SW480 (cell line): ENCODE results near the gene PALM.

Source experiments
- DNase-seq: peaks from one replicate; pipeline ENCODE4 v3.0.0-alpha.2; 2016; ENCODE audit warnings: low spot score

PALM gene

GRCh38 chr19:752652-753517 is 44.1 kb downstream of the PALM start:
- peak; percentile 95 for DNase-seq

- no peak for DNase-seq
Observed at GRCh38 chr19:754530-754929, 45.8 kb downstream of the PALM start.

- no peak for DNase-seq
Observed at GRCh38 chr19:755063-755462, 46.3 kb downstream of the PALM start.

- peak; percentile 39 for DNase-seq
Observed at GRCh38 chr19:756236-756635, 47.5 kb downstream of the PALM start.

GRCh38 chr19:756821-757688 is 48.3 kb downstream of the PALM start:
- DNase-seq: no peak

GRCh38 chr19:757811-758668 is 49.3 kb downstream of the PALM start:
- no peak for DNase-seq

GRCh38 chr19:763181-763580 is 54.4 kb downstream of the PALM start:
- DNase-seq: no peak

- no peak for DNase-seq
Observed at GRCh38 chr19:763869-764268, 55.1 kb downstream of the PALM start.

- no peak for DNase-seq
Observed at GRCh38 chr19:764301-764700, 55.6 kb downstream of the PALM start.

- no peak for DNase-seq
Observed at GRCh38 chr19:765179-765738, 56.5 kb downstream of the PALM start.

GRCh38 chr19:768424-768823 is 59.7 kb downstream of the PALM start:
- DNase-seq: no peak

GRCh38 chr19:769616-770015 is 60.9 kb downstream of the PALM start:
- DNase-seq: no peak

- peak; percentile 44 for DNase-seq
Observed at GRCh38 chr19:771332-771785, 62.6 kb downstream of the PALM start.

GRCh38 chr19:772063-772462 is 63.3 kb downstream of the PALM start:
- no peak for DNase-seq

GRCh38 chr19:772730-773436 is 64.1 kb downstream of the PALM start:
- DNase-seq: no peak

- no peak for DNase-seq
Observed at GRCh38 chr19:776549-776948, 67.8 kb downstream of the PALM start.

GRCh38 chr19:778910-779653 is 70.3 kb downstream of the PALM start:
- no peak for DNase-seq

GRCh38 chr19:780935-781334 is 72.2 kb downstream of the PALM start:
- DNase-seq: no peak

GRCh38 chr19:781800-782184 is 73.1 kb downstream of the PALM start:
- no peak for DNase-seq

- DNase-seq: peak; percentile 73
Observed at GRCh38 chr19:782185-782877, 73.6 kb downstream of the PALM start.
